ENCODE data around the gene CBX2. TPM values are rescaled to one million over a fixed set of nuclear protein-coding genes. Genes with fewer than 3 reads are reported as not detected.
A peak's percentile ranks its signal among the peaks of the same experiment; 100 is the strongest.

Gene CBX2
- total and polyA plus RNA-seq, 8 donors, result 1.1 to 3.2 (median 2.5) TPM

GRCh38 chr17:79790805-79791734 lies 13.1 kb downstream of the CBX2 start:
- no peak for TF ChIP-seq CTCF (IDR thresholded peaks at IDR 0.05)
- intact Hi-C loops (cut with DNase I), result loop anchor here in 1 of 3 donors (5.0 kb wide), 1 partner anchor 201 kb away; no protein-coding TSS in a partner anchor
- H3K4me3 ChIP-seq, result no peak overlapping the region

GRCh38 chr17:79791735-79792161 lies 13.8 kb downstream of the CBX2 start:
- H3K27me3 ChIP-seq, result peaks cover 0 to 12% (median 8%) of the 10 kb centered on the region in 4 donors
- TF ChIP-seq CTCF (IDR thresholded peaks at IDR 0.05), result no peak
- intact Hi-C loops (cut with DNase I), result loop anchor here in 1 of 3 donors (5.0 kb wide), 1 partner anchor 201 kb away; no protein-coding TSS in a partner anchor
- no peaks in the 10 kb centered on the region for H3K9me3 ChIP-seq
- H3K4me3 ChIP-seq, result no peak overlapping the region
- no peak for FAIRE-seq
- H3K27ac ChIP-seq, result no peak overlapping the region
- DNase-seq, result peak in 2 of 6 donors; percentile 25 to 66
- H3K4me1 ChIP-seq, result peaks cover 4 to 15% (median 8%) of the 10 kb centered on the region in 3 donors
- WGBS, 2 donors, result 31 to 40% methylated on average over 21 to 26 of the region's 26 CpGs
- no peaks in the 10 kb centered on the region for H3K36me3 ChIP-seq
- no peak for ATAC-seq

More at GRCh38 chr17:79790805-79791734, 13.1 kb downstream of the CBX2 start:
- no peak for FAIRE-seq
- no peak for ATAC-seq
- no peaks in the 10 kb centered on the region for H3K36me3 ChIP-seq
- peaks cover 0 to 12% (median 8%) of the 10 kb centered on the region in 4 donors for H3K27me3 ChIP-seq
- no peaks in the 10 kb centered on the region for H3K9me3 ChIP-seq
- H3K27ac ChIP-seq, result no peak overlapping the region
- WGBS, 2 donors, result 13 to 15% methylated on average over 67 to 68 of the region's 68 CpGs
- peak in 2 of 6 donors; percentile 38 to 73 for DNase-seq
- peaks cover 3 to 11% (median 6%) of the 10 kb centered on the region in 3 donors for H3K4me1 ChIP-seq

- intact Hi-C loops (cut with DNase I), result loop anchor here in 1 of 3 donors (5.0 kb wide), 1 partner anchor 200 kb away; no protein-coding TSS in a partner anchor
- H3K4me3 ChIP-seq, result no peak overlapping the region
- H3K27me3 ChIP-seq, result peaks cover 0 to 12% (median 8%) of the 10 kb centered on the region in 4 donors
- no peak overlapping the region for H3K27ac ChIP-seq
- no peak for TF ChIP-seq CTCF (IDR thresholded peaks at IDR 0.05)
- ATAC-seq, result no peak
- peaks cover 4 to 15% (median 8%) of the 10 kb centered on the region in 3 donors for H3K4me1 ChIP-seq
- H3K9me3 ChIP-seq, result no peaks in the 10 kb centered on the region
- DNase-seq, result peak in 2 of 6 donors; percentile 18 to 23
- 69 to 71% methylated on average over 22 of the region's 22 CpGs for WGBS, 2 donors
- no peak for FAIRE-seq
- H3K36me3 ChIP-seq, result no peaks in the 10 kb centered on the region
Observed at GRCh38 chr17:79792341-79792871, 14.5 kb downstream of the CBX2 start.

GRCh38 chr17:79792984-79793923 lies 15.3 kb downstream of the CBX2 start:
- Histone ChIP-seq H3K9me3 (no peaks in the 10 kb centered on the region), H3K36me3 (no peaks in the 10 kb centered on the region), H3K4me3 (no peak overlapping the region), H3K4me1 (peaks cover 10 to 20% (median 14%) of the 10 kb centered on the region in 3 donors), H3K27me3 (peaks cover 0 to 16% (median 8%) of the 10 kb centered on the region in 4 donors), H3K27ac (no peak overlapping the region)
- TF ChIP-seq CTCF (IDR thresholded peaks at IDR 0.05), result no peak
- FAIRE-seq (no peak), DNase-seq (peak in 3 of 6 donors; percentile 60 to 81 (median 62)), ATAC-seq (no peak)
- 82 to 83% methylated on average over 63 of the region's 63 CpGs for WGBS, 2 donors
- intact Hi-C loops (cut with DNase I), result loop anchor here in 1 of 3 donors (5.0 kb wide), 1 partner anchor 199 kb away; no protein-coding TSS in a partner anchor

Measured in pancreas (tissue), 10 donors.